ENCODE data around the gene PTAFR. TPM values are rescaled to one million over a fixed set of nuclear protein-coding genes. Genes with fewer than 3 reads are reported as not detected.

Gene PTAFR, protein sequence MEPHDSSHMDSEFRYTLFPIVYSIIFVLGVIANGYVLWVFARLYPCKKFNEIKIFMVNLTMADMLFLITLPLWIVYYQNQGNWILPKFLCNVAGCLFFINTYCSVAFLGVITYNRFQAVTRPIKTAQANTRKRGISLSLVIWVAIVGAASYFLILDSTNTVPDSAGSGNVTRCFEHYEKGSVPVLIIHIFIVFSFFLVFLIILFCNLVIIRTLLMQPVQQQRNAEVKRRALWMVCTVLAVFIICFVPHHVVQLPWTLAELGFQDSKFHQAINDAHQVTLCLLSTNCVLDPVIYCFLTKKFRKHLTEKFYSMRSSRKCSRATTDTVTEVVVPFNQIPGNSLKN
- total RNA-seq = 1.2 TPM

DNA sequence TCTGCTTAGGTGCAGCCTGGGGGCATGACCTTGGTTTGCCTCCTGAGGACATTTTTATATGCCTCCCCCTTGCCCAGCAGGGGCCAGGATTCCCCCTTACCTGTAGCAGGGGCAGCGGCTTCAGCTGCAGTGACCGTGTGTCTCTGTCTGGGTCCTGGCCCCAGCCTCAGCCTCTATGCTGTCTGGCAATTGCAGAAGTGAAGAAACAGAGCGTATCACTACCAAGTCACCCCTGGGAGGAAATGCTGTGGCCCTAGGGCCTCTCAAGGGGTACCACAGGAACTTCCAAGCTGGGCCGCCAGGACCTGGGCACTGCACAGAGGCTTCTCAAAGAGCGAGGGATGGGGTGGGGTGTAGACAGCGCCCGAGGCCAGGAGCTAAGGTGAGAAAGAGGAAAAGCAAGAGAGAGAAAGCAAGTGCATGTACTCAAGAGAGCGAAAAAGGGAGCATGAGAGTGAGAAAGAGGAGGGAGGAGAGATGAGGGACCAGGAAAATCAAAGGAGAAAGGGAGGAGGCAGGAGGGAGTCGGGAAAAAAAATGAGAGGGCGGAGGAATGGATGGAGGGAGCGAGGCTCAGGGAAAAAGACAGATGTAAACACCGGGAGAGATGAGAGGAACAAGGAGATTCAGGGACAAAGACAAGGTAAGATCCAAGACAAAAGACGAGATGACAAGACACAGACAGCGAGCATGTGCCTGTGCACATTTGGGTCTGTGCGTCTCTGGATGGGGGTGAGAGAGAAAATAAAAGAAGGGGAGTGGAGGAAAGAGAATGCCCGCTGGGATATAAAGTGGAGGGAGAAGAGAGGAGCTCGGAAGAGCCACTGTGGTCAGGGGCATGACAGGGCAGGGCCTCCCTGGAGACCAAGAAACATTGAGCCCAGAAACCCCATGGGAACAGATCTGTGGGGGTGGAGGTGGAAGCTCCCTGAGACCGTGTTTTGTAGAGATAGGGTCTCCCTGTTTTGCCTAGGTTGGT, at the start of gene PTAFR:
Gene PTAFR (minus strand): TSS at position 199 of the 979 bp plus-strand sequence. CDS start 25,669 bp downstream, outside the sequence.
- no peak within 1 kb of the TSS for H3K27ac ChIP-seq
- intact Hi-C loops (cut with DNase I) = no loop called here
- TF ChIP-seq, protein P1, sequence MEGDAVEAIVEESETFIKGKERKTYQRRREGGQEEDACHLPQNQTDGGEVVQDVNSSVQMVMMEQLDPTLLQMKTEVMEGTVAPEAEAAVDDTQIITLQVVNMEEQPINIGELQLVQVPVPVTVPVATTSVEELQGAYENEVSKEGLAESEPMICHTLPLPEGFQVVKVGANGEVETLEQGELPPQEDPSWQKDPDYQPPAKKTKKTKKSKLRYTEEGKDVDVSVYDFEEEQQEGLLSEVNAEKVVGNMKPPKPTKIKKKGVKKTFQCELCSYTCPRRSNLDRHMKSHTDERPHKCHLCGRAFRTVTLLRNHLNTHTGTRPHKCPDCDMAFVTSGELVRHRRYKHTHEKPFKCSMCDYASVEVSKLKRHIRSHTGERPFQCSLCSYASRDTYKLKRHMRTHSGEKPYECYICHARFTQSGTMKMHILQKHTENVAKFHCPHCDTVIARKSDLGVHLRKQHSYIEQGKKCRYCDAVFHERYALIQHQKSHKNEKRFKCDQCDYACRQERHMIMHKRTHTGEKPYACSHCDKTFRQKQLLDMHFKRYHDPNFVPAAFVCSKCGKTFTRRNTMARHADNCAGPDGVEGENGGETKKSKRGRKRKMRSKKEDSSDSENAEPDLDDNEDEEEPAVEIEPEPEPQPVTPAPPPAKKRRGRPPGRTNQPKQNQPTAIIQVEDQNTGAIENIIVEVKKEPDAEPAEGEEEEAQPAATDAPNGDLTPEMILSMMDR (IDR thresholded peaks at IDR 0.05) = no peak
- TF ChIP-seq POLR2A (IDR thresholded peaks at IDR 0.05) = no peak
- no peak for TF ChIP-seq POLR2AphosphoS5 (IDR thresholded peaks at IDR 0.05; ENCODE audit: insufficient read depth in 1 of 2, low read depth in 1 of 2)
- no peak for DNase-seq (ENCODE audit: extremely low spot score in 2 of 2)
- H3K4me1 ChIP-seq = no peaks in the 10 kb centered on the region
- no peaks in the 10 kb centered on the region for H3K36me3 ChIP-seq
- H3K27me3 ChIP-seq = no peaks in the 10 kb centered on the region
- no peak within 1 kb of the TSS for H3K4me3 ChIP-seq
- no peaks in the 10 kb centered on the region for H3K9me3 ChIP-seq

DNA sequence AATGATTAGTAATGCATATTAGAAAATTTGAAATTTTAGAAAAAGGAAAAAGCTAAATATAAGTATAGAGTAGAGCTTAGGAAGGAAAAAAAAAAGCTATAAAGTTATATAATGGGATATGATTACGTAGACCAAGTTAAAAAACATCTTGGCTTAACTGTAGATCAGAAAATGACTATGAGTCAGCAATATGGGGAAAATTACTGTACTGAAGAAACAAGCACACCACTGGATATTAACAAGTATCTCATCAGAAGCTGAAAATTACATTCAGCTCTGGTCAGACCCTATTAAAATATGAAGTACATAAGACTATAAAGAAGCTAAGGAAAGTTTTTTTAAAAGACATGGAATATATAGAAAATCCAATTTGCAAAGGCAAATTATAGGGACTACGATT, 36.8 kb upstream of the PTAFR start:
- Histone ChIP-seq H3K27me3 (no peaks in the 10 kb centered on the region), H3K36me3 (peaks cover 0 to 36% of the 10 kb centered on the region in 2 donors), H3K27ac (no peak overlapping the region), H3K4me1 (no peaks in the 10 kb centered on the region), H3K4me3 (no peak overlapping the region), H3K9me3 (no peaks in the 10 kb centered on the region)
- intact Hi-C loops (cut with DNase I) = loop anchor here (10.0 kb wide), 1 partner anchor 119 kb away; no protein-coding TSS in a partner anchor
- no peak for TF ChIP-seq POLR2AphosphoS5 (IDR thresholded peaks at IDR 0.05; ENCODE audit: insufficient read depth in 1 of 2, low read depth in 1 of 2)
- no peak for TF ChIP-seq POLR2A (IDR thresholded peaks at IDR 0.05)
- TF ChIP-seq, protein P1 (IDR thresholded peaks at IDR 0.05) = no peak
- DNase-seq (ENCODE audit: extremely low spot score in 2 of 2) = no peak

DNA sequence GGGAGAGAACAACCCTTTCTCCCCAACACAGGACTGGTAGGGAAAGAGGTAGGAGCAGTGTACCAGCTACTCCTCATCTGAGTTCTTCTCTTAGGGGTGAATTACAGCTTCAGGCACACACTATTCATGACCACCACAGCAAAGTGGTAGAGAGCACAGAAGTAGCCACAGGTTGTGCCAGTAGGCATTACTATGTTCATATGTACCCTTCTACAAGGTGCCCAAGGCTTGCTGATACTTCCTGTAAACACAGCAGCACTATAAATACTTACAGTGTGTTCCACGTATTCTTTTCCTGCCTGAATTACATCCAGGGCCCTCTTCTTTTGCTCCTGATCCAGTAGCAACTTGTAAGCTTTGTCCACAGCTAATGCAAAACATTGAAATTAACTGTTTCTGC, 33.2 kb upstream of the PTAFR start:
- TF ChIP-seq, protein P1 (IDR thresholded peaks at IDR 0.05) = no peak
- intact Hi-C loops (cut with DNase I) = loop anchor here (10.0 kb wide), 1 partner anchor 115 kb away; no protein-coding TSS in a partner anchor
- no peaks in the 10 kb centered on the region for H3K27me3 ChIP-seq
- no peaks in the 10 kb centered on the region for H3K9me3 ChIP-seq
- no peak overlapping the region for H3K27ac ChIP-seq
- H3K36me3 ChIP-seq = peaks cover 0 to 65% of the 10 kb centered on the region in 2 donors
- H3K4me3 ChIP-seq = no peak overlapping the region
- no peaks in the 10 kb centered on the region for H3K4me1 ChIP-seq
- no peak for DNase-seq (ENCODE audit: extremely low spot score in 2 of 2)

DNA sequence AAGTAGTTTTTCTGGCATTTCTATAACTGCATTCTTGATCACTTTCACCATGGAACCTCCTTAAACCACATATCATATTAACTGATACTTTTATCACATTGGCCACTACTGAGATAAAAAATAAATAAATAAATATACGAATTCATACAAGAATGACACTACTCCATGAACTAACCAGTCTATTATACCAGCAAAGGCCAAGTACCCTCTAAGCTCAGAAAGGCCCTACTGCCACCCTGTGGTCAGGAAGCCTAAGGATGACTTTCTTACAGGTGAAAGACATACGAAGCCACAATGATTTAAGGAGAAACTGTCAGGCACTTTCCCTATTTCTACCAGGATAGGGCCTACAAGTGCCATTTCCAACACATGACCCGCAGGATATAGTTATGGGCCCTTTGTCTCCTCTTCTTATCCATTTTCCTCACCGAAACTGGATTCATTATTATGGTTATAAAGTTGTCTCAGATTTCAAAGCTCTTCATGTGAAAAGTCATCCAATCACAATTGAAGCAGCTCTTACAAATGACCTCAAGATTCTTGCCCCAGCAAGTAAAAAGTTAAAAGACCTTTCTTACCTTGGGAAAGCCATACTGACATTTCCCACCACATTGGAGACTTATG, 32.4 kb upstream of the PTAFR start:
- H3K4me3 ChIP-seq = no peak overlapping the region
- no peak overlapping the region for H3K27ac ChIP-seq
- no peaks in the 10 kb centered on the region for H3K9me3 ChIP-seq
- no peaks in the 10 kb centered on the region for H3K27me3 ChIP-seq
- intact Hi-C loops (cut with DNase I) = no loop called here
- TF ChIP-seq, protein P1 (IDR thresholded peaks at IDR 0.05) = peak; percentile 15 to 44 (median 42)
- TF ChIP-seq POLR2A (IDR thresholded peaks at IDR 0.05) = no peak
- TF ChIP-seq POLR2AphosphoS5 (IDR thresholded peaks at IDR 0.05; ENCODE audit: insufficient read depth in 1 of 2, low read depth in 1 of 2) = no peak
- H3K36me3 ChIP-seq = peaks cover 0 to 68% of the 10 kb centered on the region in 2 donors
- DNase-seq (ENCODE audit: extremely low spot score in 2 of 2) = no peak
- H3K4me1 ChIP-seq = no peaks in the 10 kb centered on the region
